Panc1 (cell line): ENCODE results near the gene CISD2. TPM values are rescaled to one million over a fixed set of nuclear protein-coding genes. Genes with fewer than 3 reads are reported as not detected.
A peak's percentile ranks its signal among the peaks of the same experiment; 100 is the strongest.
"Not testable (repeated sequence)": the region's sequence is repeated elsewhere in the genome, so short reads cannot be mapped to it uniquely, and the experiment has no call there.

Experiments used
- ATAC-seq: fragments of 200-7000 bp; cut with Tn5 transposase; 2 replicates; pipeline ENCODE4 v1.9.1; 2020; ENCODE audit warnings: mild to moderate bottlenecking, moderate library complexity
- Bru-seq: library from RNA; stranded (reverse); fragments of 400-500 nt; gene quantifications from one replicate; lab custom pipeline; 2021; lab: Mats Ljungman, UMichigan
- BruChase-seq, 2 experiments: library from RNA; stranded (reverse); fragments of 400-500 nt; gene quantifications; one replicate each; lab custom pipeline; 2021; lab: Mats Ljungman, UMichigan
- BruUV-seq: library from RNA; stranded (reverse); fragments of 400-500 nt; replicated peaks from 2 replicates; lab custom pipeline; 2021; lab: Mats Ljungman, UMichigan
- CTCF ChIA-PET: fragments of 300-600 bp; sonication (Branson Sonifier 250); formaldehyde crosslinking; loops from one replicate; lab custom pipeline; 2022; ENCODE audit warnings: antibody characterized with exemption; lab: Charles Lee
- POLR2A ChIA-PET: fragments of 300-600 bp; sonication (Branson Sonifier 250); formaldehyde crosslinking; loops from one replicate; lab custom pipeline; 2022; ENCODE audit warnings: antibody characterized with exemption; lab: Charles Lee
- DNase-seq: peaks from one replicate; pipeline ENCODE4 v3.0.0-alpha.2; 2010; ENCODE audit warnings: low read depth, low spot score
- H3K27ac ChIP-seq: 2 replicates; pipeline ENCODE4 v1.5.1; 2011; ENCODE audit warnings: mild to moderate bottlenecking, low read length, inconsistent platforms
- H3K27me3 ChIP-seq: fragments of 200-500 bp; sonication (Bioruptor generic); 2 replicates; pipeline ENCODE4 v1.6.0; 2014; ENCODE audit warnings: low read length, inconsistent platforms; ENCODE audit not compliant: control insufficient read depth, insufficient read depth
- H3K36me3 ChIP-seq: fragments of 200-500 bp; sonication (Bioruptor generic); 2 replicates; pipeline ENCODE4 v1.5.1; 2014; ENCODE audit warnings: inconsistent platforms, mild to moderate bottlenecking, low read length, moderate library complexity; ENCODE audit not compliant: control insufficient read depth, insufficient read depth
- H3K4me1 ChIP-seq: 2 replicates; pipeline ENCODE4 v1.5.1; 2011; ENCODE audit warnings: inconsistent platforms, mild to moderate bottlenecking, low read length, moderate library complexity; ENCODE audit not compliant: control insufficient read depth, insufficient read depth
- H3K4me3 ChIP-seq, 2 experiments: 2 replicates each; pipeline ENCODE4 v1.5.1; 2011 to 2012; ENCODE audit warnings: low read depth in 2 of 2, low read length in 2 of 2, mild to moderate bottlenecking in 2 of 2, inconsistent platforms in 1 of 2, moderate library complexity in 1 of 2
- H3K9me3 ChIP-seq: fragments of 200-500 bp; sonication (Bioruptor generic); 2 replicates; pipeline ENCODE4 v1.5.1; 2014; ENCODE audit warnings: low read depth, mild to moderate bottlenecking, inconsistent platforms, low read length, moderate library complexity; ENCODE audit not compliant: control insufficient read depth, insufficient read depth
- CTCF ChIP-seq: fragments of 450-650 bp; IDR thresholded peaks from 2 replicates; pipeline ENCODE4 v1.5.1; 2017; ENCODE audit warnings: mild to moderate bottlenecking
- POLR2AphosphoS5 ChIP-seq: IDR thresholded peaks from 2 replicates; pipeline ENCODE4 v1.6.1; 2012; ENCODE audit warnings: mild to moderate bottlenecking, low read depth, low read length, moderate library complexity
- SIN3A ChIP-seq: IDR thresholded peaks from 2 replicates; pipeline ENCODE4 v1.6.1; 2012; ENCODE audit warnings: low read depth, mild to moderate bottlenecking, low read length, moderate library complexity, borderline replicate concordance; ENCODE audit not compliant: insufficient read depth
- TCF7L2 ChIP-seq: IDR thresholded peaks from 2 replicates; pipeline ENCODE4 v1.6.1; 2011; ENCODE audit warnings: mild to moderate bottlenecking, low read depth, low read length, inconsistent platforms
- in situ Hi-C: cut with HindIII; loops from 2 replicates; pipeline ENCODE4 v1.10.0; 2016; ENCODE audit warnings: low sequenced_read_pairs, low pct_unique_long_range_greater_than_20kb
- intact Hi-C: fragments of 100-400 bp; cut with micrococcal nuclease; formaldehyde crosslinking; loops from one replicate; pipeline ENCODE4 v1.10.0; 2022; ENCODE audit not compliant: unreplicated experiment
- long read RNA-seq: library from polyadenylated mRNA; unstranded; transcript quantifications from one replicate; pipeline ENCODE4 v2.0.0, GENCODE V29; 2021; ENCODE audit not compliant: unreplicated experiment
- polyA plus RNA-seq: library from polyadenylated mRNA; unstranded; fragments of >200 nt; gene quantifications from one replicate; pipeline ENCODE4 v1.2.1, GENCODE V29; 2012; ENCODE audit warnings: missing spikeins; ENCODE audit not compliant: insufficient read length
- total RNA-seq: library from RNA; stranded (reverse); gene quantifications from one replicate; pipeline ENCODE4 v1.2.1, GENCODE V29; 2021; ENCODE audit not compliant: unreplicated experiment
- TF ChIP-seq, protein P1 (sequence below), 2 experiments: IDR thresholded peaks; 2 replicates each; pipeline ENCODE4 v1.6.1; 2011 to 2012; ENCODE audit warnings: low read depth in 2 of 2, control low read depth in 1 of 2, low read length in 1 of 2, mild to moderate bottlenecking in 1 of 2, moderate library complexity in 1 of 2; ENCODE audit not compliant: insufficient read depth in 1 of 2

CISD2 gene, protein sequence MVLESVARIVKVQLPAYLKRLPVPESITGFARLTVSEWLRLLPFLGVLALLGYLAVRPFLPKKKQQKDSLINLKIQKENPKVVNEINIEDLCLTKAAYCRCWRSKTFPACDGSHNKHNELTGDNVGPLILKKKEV
- total RNA-seq (39.0 TPM), Bru-seq, nascent RNA (percentile 75 among the genes with signal in this experiment), BruChase-seq, experiment 1, labeled RNA remaining after a 2-hour chase (percentile 65 among the genes with signal in this experiment), BruChase-seq, experiment 2, labeled RNA remaining after a 6-hour chase (percentile 82 among the genes with signal in this experiment)
- 54.5 TPM for polyA plus RNA-seq
- long read RNA-seq, full-length matches to known transcripts: 92 of 97 reads
- long read RNA-seq, partial matches to known transcripts: 1 of 97 reads
- long read RNA-seq, other reads (novel, unspliced or antisense): 4 of 97 reads

- peak; percentile 61 for DNase-seq
- ChIA-PET POLR2A (interaction anchor here (0.6 to 2.4 kb wide), 3 partner anchors 41 to 86 kb away, joined by 3 to 23 read pairs (median 3); partner anchors contain the start of gene UBE2D3), CTCF (interaction anchor here (0.7 kb wide), 1 partner anchor 143 kb away, joined by 3 read pairs; no protein-coding TSS in a partner anchor)
- H3K4me1 ChIP-seq: peaks cover 12% of the 10 kb centered on the region
- intact Hi-C loops (loop anchor here (5.0 kb wide), 1 partner anchor 37 kb away; no protein-coding TSS in a partner anchor), in situ Hi-C loops (no loop called here)
- H3K27ac ChIP-seq: peak within 1 kb of the TSS; percentile 95
- no peaks in the 10 kb centered on the region for H3K27me3 ChIP-seq
- ATAC-seq: peak; percentile 97
- TF ChIP-seq, protein P1, sequence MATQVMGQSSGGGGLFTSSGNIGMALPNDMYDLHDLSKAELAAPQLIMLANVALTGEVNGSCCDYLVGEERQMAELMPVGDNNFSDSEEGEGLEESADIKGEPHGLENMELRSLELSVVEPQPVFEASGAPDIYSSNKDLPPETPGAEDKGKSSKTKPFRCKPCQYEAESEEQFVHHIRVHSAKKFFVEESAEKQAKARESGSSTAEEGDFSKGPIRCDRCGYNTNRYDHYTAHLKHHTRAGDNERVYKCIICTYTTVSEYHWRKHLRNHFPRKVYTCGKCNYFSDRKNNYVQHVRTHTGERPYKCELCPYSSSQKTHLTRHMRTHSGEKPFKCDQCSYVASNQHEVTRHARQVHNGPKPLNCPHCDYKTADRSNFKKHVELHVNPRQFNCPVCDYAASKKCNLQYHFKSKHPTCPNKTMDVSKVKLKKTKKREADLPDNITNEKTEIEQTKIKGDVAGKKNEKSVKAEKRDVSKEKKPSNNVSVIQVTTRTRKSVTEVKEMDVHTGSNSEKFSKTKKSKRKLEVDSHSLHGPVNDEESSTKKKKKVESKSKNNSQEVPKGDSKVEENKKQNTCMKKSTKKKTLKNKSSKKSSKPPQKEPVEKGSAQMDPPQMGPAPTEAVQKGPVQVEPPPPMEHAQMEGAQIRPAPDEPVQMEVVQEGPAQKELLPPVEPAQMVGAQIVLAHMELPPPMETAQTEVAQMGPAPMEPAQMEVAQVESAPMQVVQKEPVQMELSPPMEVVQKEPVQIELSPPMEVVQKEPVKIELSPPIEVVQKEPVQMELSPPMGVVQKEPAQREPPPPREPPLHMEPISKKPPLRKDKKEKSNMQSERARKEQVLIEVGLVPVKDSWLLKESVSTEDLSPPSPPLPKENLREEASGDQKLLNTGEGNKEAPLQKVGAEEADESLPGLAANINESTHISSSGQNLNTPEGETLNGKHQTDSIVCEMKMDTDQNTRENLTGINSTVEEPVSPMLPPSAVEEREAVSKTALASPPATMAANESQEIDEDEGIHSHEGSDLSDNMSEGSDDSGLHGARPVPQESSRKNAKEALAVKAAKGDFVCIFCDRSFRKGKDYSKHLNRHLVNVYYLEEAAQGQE (IDR thresholded peaks at IDR 0.05; ENCODE audit: insufficient read depth in 1 of 2, low read depth in 2 of 2, low read length in 1 of 2): no peak
- TF ChIP-seq SIN3A (no peak), CTCF (no peak), POLR2AphosphoS5 (peak; percentile 89), TCF7L2 (no peak)
- H3K36me3 ChIP-seq: peaks cover 4% of the 10 kb centered on the region; the same call in 1 of the 2 replicates
- peak within 1 kb of the TSS; percentile 80 to 94 for H3K4me3 ChIP-seq
- H3K9me3 ChIP-seq: no peaks in the 10 kb centered on the region
- no TSS peak for BruUV-seq
These were observed at the start of gene CISD2 for GRCh38 chr4:102868781-102869568. TSS of gene CISD2 (plus strand) at chr4:102868992. CDS start at chr4:102869085, 93 bp downstream.

DNA sequence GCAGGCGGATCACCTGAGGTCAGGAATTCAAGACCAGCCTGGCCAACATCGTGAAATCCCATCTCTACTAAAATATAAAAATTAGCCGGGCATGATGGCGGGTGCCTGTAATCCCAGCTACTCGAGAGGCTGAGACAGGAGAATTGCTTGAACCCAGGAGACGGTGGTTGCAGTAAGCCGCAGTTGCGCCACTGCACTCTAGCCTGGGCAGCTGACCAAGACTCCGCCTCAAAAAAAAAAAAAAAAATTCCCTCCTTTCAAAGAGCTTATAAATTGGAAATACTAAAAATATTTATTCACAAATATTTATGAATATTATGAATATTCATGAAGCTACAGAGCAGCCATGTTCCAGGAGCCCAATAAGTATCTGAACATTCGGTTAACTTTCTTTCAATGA, 49.7 kb upstream of the CISD2 start:
- H3K36me3 ChIP-seq, H3K4me3 ChIP-seq, H3K27ac ChIP-seq, ATAC-seq, in situ Hi-C loops, CTCF ChIA-PET, DNase-seq, H3K9me3 ChIP-seq, BruUV-seq, H3K27me3 ChIP-seq: not testable (repeated sequence)
- H3K4me1 ChIP-seq: peaks cover 61% of the 10 kb centered on the region
- POLR2A ChIA-PET: interaction anchor here (0.6 kb wide), 1 partner anchor 359 kb away, joined by 5 read pairs; no protein-coding TSS in a partner anchor
- intact Hi-C loops: loop anchor here (10.0 kb wide), 1 partner anchor 266 kb away; no protein-coding TSS in a partner anchor
